Activated T-helper 17 cell treated with anti-CD3 and anti-CD28 coated beads, Interleukin-2, amount 50 U/mL, for 72 hours (primary cell): ENCODE results near the gene UCKL1. TPM values are rescaled to one million over a fixed set of nuclear protein-coding genes. Genes with fewer than 3 reads are reported as not detected.
"Not testable (repeated sequence)": the region's sequence is repeated elsewhere in the genome, so short reads cannot be mapped to it uniquely, and the experiment has no call there.

Source experiments
- ATAC-seq: fragments of 150-1000 bp; cut with Tn5 transposase; replicated peaks from 2 replicates; pipeline ENCODE4 v1.10.0; 2021; ENCODE audit warnings: mild to moderate bottlenecking, moderate library complexity
- H3K27ac Mint-ChIP-seq: one replicate; pipeline ENCODE4 v1.8.0; 2022; ENCODE audit warnings: mixed read lengths
- H3K27me3 Mint-ChIP-seq: one replicate; pipeline ENCODE4 v1.8.0; 2022; ENCODE audit warnings: mixed read lengths
- H3K36me3 Mint-ChIP-seq: one replicate; pipeline ENCODE4 v1.8.0; 2022; ENCODE audit warnings: low read depth, mild to moderate bottlenecking, mixed read lengths
- H3K4me1 Mint-ChIP-seq: one replicate; pipeline ENCODE4 v1.8.0; 2022; ENCODE audit warnings: mixed read lengths
- H3K4me3 Mint-ChIP-seq: one replicate; pipeline ENCODE4 v1.8.0; 2022; ENCODE audit warnings: mild to moderate bottlenecking, mixed read lengths
- H3K9me3 Mint-ChIP-seq: one replicate; pipeline ENCODE4 v1.8.0; 2022; ENCODE audit warnings: mixed read lengths
- total RNA-seq, 2 donors: library from RNA; stranded (reverse); gene quantifications; one replicate each; pipeline ENCODE4 v1.2.3, GENCODE V29; 2022

The UCKL1 gene
- total RNA-seq, 2 donors from 2014 or later: 27.5 to 36.2 TPM

DNA sequence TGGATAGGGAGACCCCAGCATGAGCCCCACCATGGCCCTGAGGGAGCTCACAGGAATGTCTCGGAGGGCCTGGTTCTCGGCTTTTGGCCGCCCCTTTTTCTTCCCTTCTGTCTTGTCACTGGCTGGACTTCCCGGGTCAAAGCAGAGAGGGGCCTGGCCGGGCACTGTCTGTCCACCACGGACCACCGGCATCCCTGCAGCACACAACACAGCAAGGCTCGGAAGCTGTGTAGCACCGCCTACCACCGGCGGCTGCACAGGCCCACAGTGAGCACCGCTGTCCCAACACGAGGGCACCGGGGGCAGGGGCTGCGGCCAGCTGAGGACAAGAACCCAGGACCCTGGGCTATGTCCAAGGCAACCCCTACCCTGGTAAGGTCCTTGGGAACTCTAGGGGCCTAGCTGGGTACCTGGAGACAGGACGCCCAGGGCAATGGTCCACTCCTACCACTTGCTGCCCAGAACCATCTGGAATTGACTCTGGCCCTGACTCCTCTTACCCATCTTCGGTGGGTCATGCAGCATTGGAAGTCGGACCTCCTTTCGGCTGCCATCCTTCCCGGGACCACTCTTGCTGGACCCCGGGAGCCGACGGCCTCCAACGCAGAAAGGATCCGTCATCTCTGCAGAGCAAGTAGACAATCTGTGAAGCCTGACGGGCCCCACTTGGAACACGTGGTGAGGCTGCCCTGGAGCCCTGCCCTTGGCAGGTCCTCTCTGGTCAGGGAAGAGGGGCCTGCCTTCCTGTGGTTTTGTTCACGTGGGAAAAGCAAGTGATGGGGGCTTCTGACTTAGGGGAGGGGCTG, 11.3 kb upstream of the UCKL1 start:
- no peaks in the 10 kb centered on the region for H3K27me3 Mint-ChIP-seq
- H3K36me3 Mint-ChIP-seq: peaks cover 10% of the 10 kb centered on the region
- no peak for ATAC-seq
- no peaks in the 10 kb centered on the region for H3K4me1 Mint-ChIP-seq
- no peak overlapping the region for H3K27ac Mint-ChIP-seq
- H3K4me3 Mint-ChIP-seq: peak overlapping the region; percentile 81
- no peaks in the 10 kb centered on the region for H3K9me3 Mint-ChIP-seq

DNA sequence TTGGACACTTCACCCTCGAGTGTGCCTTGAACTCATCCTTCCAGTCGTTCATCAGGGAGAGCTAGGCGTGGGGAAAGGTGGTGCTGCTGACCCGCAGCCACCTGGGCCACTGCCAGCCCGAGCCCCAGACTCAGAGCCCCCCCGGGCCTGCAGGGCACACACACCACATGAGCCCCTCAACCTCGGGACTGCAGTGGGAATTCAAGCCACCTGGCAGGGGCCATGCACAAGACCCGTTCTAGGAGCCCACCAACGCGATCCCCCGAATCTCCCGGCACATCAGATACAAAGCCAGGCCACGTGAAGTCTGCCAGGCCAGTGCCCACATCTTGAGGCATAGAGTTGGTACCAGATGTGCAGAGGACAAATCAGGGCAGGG, 10.7 kb upstream of the UCKL1 start:
- no peaks in the 10 kb centered on the region for H3K27me3 Mint-ChIP-seq
- H3K4me3 Mint-ChIP-seq: no peak overlapping the region
- no peak overlapping the region for H3K27ac Mint-ChIP-seq
- H3K4me1 Mint-ChIP-seq: no peaks in the 10 kb centered on the region
- H3K9me3 Mint-ChIP-seq: no peaks in the 10 kb centered on the region
- H3K36me3 Mint-ChIP-seq: peaks cover 10% of the 10 kb centered on the region
- no peak for ATAC-seq

DNA sequence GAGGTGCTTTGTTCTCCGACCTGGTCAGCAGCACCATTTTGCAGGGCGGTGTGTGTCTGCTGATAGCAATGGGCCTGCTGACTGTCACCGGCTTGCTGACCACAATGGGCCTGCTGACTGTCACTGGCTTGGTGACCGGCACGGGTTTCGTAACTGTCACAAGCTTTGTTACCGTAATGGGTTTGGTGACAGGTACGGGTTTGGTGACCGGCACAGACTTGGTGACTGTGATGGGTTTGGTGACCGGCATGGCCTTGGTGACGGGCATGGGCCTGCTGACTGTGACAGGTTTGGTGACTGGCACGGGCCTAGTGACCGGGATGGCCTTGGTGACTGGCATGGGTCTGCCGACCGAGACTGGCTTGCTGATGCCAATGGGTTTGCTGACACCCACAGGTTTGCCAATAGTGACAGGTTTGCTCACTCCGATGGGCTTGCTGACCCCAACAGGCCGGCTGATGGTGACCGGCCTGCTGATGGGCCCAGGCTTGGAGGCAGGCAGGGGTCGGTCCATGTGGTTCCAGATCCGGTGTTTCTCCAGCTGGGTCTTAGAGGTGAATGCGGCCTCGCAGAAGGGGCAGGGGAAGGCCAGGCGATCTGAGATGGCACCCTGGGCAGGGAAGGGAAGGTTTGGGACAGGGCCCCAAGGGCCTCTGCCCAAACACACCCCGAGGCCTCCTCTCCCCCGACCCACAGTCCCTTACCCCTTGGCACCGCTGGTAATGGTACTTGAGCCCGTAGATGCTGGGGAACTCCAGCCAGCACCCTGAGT, 10.1 kb upstream of the UCKL1 start:
- no peaks in the 10 kb centered on the region for H3K9me3 Mint-ChIP-seq
- no peak overlapping the region for H3K4me3 Mint-ChIP-seq
- no peak overlapping the region for H3K27ac Mint-ChIP-seq
- H3K27me3 Mint-ChIP-seq: no peaks in the 10 kb centered on the region
- H3K36me3 Mint-ChIP-seq: peaks cover 10% of the 10 kb centered on the region
- no peak for ATAC-seq
- H3K4me1 Mint-ChIP-seq: no peaks in the 10 kb centered on the region

DNA sequence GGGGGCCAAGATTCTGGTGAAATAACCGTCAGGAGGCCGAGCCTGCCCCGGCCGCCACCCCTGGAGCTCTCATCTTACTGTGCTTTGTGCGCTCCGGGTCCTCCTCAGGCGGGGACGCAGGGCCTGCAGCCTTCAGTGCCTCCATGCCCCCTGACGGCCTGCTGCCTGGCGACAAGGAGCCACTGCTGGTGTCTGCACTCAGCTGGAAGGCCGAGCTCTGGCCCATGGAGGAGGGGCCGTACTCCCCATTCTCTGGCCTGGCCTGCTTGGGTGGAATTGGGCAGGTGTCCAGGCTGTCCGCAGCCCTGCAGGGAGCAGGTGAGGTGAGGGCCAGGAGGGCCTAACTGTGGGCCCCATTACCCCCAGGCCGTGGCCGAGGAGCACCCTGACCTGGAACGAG, 8.2 kb upstream of the UCKL1 start:
- no peaks in the 10 kb centered on the region for H3K4me1 Mint-ChIP-seq
- no peak overlapping the region for H3K27ac Mint-ChIP-seq
- H3K9me3 Mint-ChIP-seq: no peaks in the 10 kb centered on the region
- H3K4me3 Mint-ChIP-seq: no peak overlapping the region
- peaks cover 10% of the 10 kb centered on the region for H3K36me3 Mint-ChIP-seq
- no peaks in the 10 kb centered on the region for H3K27me3 Mint-ChIP-seq
- no peak for ATAC-seq

DNA sequence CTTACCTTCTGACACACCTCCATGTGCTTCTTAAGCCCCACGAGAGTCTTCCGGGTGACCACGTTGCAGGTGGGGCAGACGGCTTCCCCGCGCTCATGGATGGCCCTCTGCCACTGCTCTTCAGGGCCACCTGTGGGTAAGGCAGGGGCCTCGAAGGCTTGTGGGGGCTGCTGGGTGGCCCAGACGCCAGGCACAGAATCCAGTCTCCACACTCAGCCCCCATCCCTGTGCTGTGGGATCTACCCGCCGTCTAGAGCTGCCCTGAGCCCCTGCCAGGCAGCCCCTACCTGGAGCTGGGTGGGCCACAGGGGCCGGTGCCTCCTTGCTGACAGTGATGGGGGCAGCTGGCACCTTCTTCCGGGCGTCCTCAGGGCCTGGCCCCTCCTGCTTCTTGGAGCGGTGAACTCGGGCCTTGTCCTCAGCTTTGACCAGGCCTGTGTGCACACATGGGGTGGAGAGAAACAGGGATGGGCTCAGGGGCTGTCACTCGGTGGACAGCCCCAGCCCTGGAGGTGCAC, 7.6 kb upstream of the UCKL1 start:
- H3K4me3 Mint-ChIP-seq: no peak overlapping the region
- no peaks in the 10 kb centered on the region for H3K9me3 Mint-ChIP-seq
- H3K27me3 Mint-ChIP-seq: no peaks in the 10 kb centered on the region
- H3K36me3 Mint-ChIP-seq: peaks cover 10% of the 10 kb centered on the region
- H3K4me1 Mint-ChIP-seq: no peaks in the 10 kb centered on the region
- no peak overlapping the region for H3K27ac Mint-ChIP-seq
- ATAC-seq: no peak

DNA sequence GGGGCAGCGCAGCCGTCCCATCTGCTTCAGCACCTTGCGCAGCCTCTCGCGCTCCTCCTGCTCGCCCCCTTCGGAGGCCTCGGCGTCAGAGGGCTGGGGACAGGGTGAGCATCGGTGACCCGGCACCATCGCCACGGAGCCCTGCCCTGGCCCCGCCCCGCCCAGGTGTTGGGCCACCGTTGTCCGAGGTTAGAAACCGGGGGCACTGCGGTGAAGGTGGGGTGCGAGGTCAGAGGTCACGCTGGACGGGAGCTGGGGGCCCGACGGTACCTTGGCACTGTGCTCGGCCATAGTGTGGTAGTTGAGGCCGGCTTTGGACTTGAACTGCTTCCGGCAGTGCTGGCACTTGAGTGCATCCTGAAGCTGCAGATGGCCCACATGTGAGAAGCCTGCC, 7.1 kb upstream of the UCKL1 start:
- peaks cover 10% of the 10 kb centered on the region for H3K36me3 Mint-ChIP-seq
- H3K27me3 Mint-ChIP-seq: no peaks in the 10 kb centered on the region
- H3K4me1 Mint-ChIP-seq: no peaks in the 10 kb centered on the region
- H3K27ac Mint-ChIP-seq: no peak overlapping the region
- no peak for ATAC-seq
- no peak overlapping the region for H3K4me3 Mint-ChIP-seq
- H3K9me3 Mint-ChIP-seq: no peaks in the 10 kb centered on the region

DNA sequence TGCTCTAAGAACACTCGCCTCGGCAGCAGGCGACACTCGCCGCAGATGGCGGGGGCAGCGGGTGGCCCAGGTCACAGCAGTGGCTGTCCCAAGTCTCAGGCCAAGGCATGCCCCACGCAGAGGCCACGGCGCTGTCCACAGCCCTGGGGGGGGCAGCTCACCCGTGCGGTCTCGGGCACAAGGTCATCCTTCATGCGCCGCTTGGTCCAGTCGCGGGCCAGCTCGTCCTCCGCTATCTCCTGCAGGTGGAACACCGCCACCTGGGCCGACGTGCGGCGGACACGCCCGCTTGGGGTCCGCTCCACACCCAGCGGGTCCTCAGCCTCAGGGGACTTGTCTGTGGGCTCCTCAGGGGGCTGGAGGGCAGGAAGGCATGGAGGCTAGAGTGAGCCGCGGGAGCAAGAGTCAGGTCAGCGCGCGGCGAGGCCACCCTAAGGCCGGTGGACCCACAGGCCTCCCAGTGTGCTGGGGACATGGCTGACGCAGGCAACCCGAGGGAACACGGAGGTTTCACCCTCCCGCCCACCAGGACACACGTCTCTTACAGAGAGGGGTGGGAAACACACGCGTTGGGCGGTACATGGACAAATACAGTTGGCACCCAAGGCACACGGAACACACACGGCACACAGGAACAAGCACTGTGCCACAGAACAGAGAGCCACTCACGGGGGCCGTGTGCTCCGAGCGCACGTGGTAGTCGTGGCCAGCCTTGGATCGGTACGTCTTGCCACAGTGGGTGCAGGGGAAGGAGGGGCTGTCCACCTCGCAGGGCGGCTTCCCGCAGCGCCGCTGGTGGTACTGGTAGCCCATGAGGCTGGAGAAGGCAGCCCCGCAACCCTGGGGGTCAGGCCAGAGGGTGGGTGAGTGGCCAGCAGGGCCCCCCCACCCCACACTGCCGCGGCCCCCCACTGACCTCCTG, 6.5 kb upstream of the UCKL1 start:
- H3K27me3 Mint-ChIP-seq: no peaks in the 10 kb centered on the region
- peaks cover 10% of the 10 kb centered on the region for H3K36me3 Mint-ChIP-seq
- ATAC-seq: no peak
- no peaks in the 10 kb centered on the region for H3K4me1 Mint-ChIP-seq
- H3K4me3 Mint-ChIP-seq: no peak overlapping the region
- H3K9me3 Mint-ChIP-seq: no peaks in the 10 kb centered on the region
- no peak overlapping the region for H3K27ac Mint-ChIP-seq

DNA sequence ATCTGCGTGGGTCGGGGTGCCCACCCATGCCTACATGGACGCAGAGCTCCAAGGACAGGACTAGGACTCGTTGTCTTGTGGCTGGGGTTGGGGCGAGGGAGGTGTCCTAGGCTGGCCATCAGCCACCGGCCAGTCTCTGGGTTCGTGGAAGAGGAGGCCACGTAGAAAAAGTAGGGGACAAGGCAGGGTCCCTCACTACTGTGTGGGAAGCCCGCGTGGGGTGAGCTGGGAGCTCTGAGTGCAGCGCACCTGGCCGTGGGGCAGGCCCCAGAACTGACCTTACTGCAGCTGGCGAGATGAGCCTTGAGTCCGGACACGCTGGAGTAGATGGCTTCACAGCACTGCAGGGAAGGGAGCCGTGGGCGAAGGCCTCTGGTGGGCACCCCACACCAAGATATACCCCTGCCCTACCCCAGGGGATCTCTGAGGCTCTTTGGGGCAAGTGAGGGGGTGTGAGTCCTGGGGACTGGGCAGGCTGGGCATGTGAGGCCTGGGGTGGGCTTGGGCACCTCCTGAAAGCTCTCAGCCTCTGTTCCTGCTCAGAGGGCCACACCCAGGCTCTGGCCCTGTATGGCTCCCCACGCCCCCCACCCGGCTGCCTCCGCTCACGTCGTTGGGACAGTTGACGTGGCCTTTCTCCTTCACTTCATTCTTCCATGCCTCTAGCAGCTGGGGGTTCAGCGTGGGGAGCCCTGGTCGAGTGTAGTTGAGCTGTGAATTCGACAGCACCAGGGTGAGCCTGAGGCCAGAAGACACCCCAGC, 5.6 kb upstream of the UCKL1 start:
- no peak overlapping the region for H3K27ac Mint-ChIP-seq
- H3K27me3 Mint-ChIP-seq: no peaks in the 10 kb centered on the region
- no peak overlapping the region for H3K4me3 Mint-ChIP-seq
- no peaks in the 10 kb centered on the region for H3K4me1 Mint-ChIP-seq
- H3K36me3 Mint-ChIP-seq: peaks cover 10% of the 10 kb centered on the region
- no peak for ATAC-seq
- no peaks in the 10 kb centered on the region for H3K9me3 Mint-ChIP-seq

DNA sequence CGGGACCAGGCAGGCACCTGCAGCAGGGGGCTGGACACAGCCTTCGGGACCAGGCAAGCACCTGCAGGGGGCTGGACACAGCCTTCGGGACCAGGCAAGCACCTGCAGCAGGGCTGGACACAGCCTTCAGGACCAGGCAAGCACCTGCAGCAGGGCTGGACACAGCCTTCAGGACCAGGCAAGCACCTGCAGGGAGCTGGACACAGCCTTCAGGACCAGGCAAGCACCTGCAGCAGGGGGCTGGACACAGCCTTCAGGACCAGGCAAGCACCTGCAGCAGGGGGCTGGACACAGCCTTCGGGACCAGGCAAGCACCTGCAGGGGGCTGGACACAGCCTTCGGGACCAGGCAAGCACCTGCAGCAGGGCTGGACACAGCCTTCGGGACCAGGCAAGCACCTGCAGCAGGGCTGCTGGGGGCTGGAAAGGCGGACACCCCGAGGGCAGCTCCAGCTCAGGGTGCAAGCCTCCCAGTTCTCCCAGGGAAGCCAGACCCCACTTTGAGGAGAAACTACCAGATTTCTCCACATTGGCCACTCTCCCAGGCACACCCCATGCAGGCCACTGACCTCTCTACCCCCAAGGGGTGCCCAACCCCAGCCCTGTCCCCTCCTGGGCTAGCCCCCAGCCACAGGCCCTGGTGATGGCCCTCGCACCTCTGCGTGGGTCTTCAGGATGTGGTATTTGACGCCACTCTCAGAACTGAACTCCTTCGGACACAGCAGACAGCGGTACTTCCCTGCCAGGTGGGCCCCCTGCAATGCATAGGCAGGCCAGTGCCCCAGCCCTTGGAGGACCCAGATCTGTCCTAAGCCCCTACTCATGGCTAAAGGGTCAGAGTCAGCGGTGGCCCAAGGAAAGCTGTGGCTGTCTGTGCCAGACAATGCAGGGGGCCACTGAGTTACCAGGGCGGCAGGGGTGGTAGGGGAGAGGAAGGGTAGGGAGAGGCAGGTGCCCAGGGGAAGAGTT, 4.7 kb upstream of the UCKL1 start:
- not testable (repeated sequence) for H3K4me1 Mint-ChIP-seq, ATAC-seq, H3K36me3 Mint-ChIP-seq, H3K27me3 Mint-ChIP-seq, H3K4me3 Mint-ChIP-seq, H3K9me3 Mint-ChIP-seq, H3K27ac Mint-ChIP-seq

DNA sequence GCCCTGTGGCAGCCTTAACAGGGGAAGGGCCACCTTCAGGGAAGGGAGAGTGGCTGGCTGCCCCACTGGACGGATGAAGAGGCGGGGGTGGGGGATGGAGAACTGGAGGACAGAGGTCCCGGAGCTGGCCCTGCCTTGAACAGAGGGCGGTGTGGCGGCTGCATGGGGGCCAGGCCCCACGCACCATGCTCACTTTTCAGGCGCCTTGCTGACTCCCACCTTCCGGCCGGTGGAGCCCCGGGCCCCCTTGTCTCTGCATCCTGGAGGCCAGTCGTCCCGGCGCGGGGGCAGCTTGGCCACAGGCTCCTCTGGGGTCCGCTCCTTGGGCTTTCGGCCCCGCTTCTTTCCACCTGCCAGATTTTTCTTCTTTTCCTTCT, 3.5 kb upstream of the UCKL1 start:
- no peaks in the 10 kb centered on the region for H3K27me3 Mint-ChIP-seq
- H3K27ac Mint-ChIP-seq: no peak overlapping the region
- H3K4me1 Mint-ChIP-seq: no peaks in the 10 kb centered on the region

DNA sequence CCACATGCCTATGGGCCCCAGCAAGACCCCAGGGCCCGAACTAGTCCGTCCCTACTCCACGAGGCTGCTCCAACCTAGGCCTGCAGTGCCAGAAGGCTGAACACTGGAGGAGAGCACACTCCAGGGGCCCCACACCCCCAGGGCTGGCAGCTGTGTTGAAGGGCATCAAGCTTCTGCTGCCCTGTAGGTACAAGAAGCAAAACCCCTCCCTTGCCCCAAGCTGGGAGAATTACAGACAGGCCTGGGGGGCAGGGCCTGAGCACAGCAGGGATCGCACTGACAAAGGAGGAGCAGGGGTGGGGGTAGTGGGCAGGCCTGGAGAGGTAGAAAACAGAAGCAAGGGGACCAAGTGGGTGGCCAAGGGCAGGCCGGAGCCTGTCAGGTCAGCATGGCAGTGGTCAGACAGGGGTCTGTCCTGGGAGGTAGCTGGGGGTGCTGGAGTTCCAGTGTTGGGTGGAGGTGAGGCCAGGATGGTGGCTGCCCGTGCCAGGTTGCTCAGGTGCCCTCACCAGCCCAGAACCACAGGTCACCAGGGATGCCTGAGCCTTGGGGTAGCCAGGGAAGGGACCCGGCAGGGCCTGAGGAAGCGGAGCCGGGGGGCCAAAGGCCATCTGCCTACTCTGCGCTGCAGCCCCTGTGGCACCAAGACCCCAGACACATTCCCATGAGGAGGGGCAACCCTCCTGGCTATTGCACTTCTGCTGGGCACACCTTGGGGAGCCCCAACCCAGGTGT, 2.9 kb upstream of the UCKL1 start:
- Mint-ChIP-seq H3K36me3 (peaks cover 5% of the 10 kb centered on the region), H3K27ac (peak overlapping the region; percentile 90), H3K4me3 (no peak overlapping the region), H3K9me3 (no peaks in the 10 kb centered on the region), H3K27me3 (no peaks in the 10 kb centered on the region), H3K4me1 (peaks cover 5% of the 10 kb centered on the region)
- ATAC-seq: no peak

More for the DNA sequence above, 3.5 kb upstream of the UCKL1 start:
- Mint-ChIP-seq H3K4me3 (no peak overlapping the region), H3K36me3 (no peaks in the 10 kb centered on the region), H3K9me3 (no peaks in the 10 kb centered on the region)
- no peak for ATAC-seq

DNA sequence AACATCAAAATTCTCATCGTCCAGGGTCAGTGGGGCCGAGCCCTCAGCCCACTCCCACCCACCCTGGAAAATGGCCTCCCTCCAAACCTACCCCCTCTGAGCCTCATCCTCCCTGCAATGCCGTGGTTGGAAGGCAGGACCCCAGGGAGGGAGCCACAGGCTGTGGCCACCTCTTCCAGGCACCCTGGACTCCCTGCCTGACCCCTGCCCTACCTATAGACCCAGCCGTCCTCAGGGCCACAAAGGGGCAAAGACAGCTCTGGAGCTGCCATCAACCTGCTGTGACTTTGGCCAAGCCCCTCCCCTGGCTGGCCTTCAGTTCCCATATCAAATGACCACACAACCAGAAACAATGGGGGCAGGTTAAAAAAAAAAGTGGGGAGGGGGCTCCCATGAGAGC, 2.3 kb upstream of the UCKL1 start:
- Mint-ChIP-seq H3K4me1 (peaks cover 11% of the 10 kb centered on the region), H3K27me3 (no peaks in the 10 kb centered on the region), H3K4me3 (peak overlapping the region; percentile 81), H3K27ac (peak overlapping the region; percentile 90), H3K36me3 (peaks cover 8% of the 10 kb centered on the region), H3K9me3 (no peaks in the 10 kb centered on the region)
- ATAC-seq: no peak
